Smooth muscle cell (in vitro differentiated cells): ENCODE results near the gene ACACA. TPM values are rescaled to one million over a fixed set of nuclear protein-coding genes. Genes with fewer than 3 reads are reported as not detected.

Experiments
- DNase-seq: peaks from one replicate; lab custom pipeline; 2025; ENCODE audit not compliant: unreplicated experiment; lab: John Stamatoyannopoulos, UW
- H2AFZ ChIP-seq: fragments of 200-600 bp; sonication (generic); 2 replicates; pipeline ENCODE4 v1.6.0; 2016; ENCODE audit warnings: antibody characterized with exemption, low read depth, mild to moderate bottlenecking
- H3F3A ChIP-seq: fragments of 200-600 bp; sonication (generic); 2 replicates; pipeline ENCODE4 v1.6.0; 2017; ENCODE audit warnings: antibody characterized with exemption, low read depth
- H3K27ac ChIP-seq: fragments of 200-600 bp; sonication (generic); 2 replicates; pipeline ENCODE4 v1.5.1; 2016; ENCODE audit warnings: low read depth, mild to moderate bottlenecking
- H3K27me3 ChIP-seq: fragments of 200-600 bp; sonication (generic); 2 replicates; pipeline ENCODE4 v1.6.1; 2016; ENCODE audit warnings: low read depth, mild to moderate bottlenecking
- H3K36me3 ChIP-seq: fragments of 200-600 bp; sonication (generic); 2 replicates; pipeline ENCODE4 v1.5.1; 2016; ENCODE audit warnings: low read depth
- H3K4me1 ChIP-seq: fragments of 200-600 bp; sonication (generic); 2 replicates; pipeline ENCODE4 v1.5.1; 2016; ENCODE audit warnings: low read depth
- H3K4me2 ChIP-seq: fragments of 200-600 bp; sonication (generic); 2 replicates; pipeline ENCODE4 v1.6.0; 2016; ENCODE audit warnings: mild to moderate bottlenecking
- H3K4me3 ChIP-seq: fragments of 200-600 bp; sonication (generic); 2 replicates; pipeline ENCODE4 v1.5.1; 2016; ENCODE audit warnings: mild to moderate bottlenecking
- H3K79me2 ChIP-seq: fragments of 200-600 bp; sonication (generic); 2 replicates; pipeline ENCODE4 v1.6.0; 2016; ENCODE audit warnings: low read depth, mild to moderate bottlenecking
- H3K9ac ChIP-seq: fragments of 200-600 bp; sonication (generic); 2 replicates; pipeline ENCODE4 v1.6.0; 2016; ENCODE audit warnings: low read depth
- H3K9me3 ChIP-seq: fragments of 200-600 bp; sonication (generic); replicated peaks from 2 replicates; pipeline ENCODE4 v1.5.1; 2016; ENCODE audit warnings: low read depth
- H4K20me1 ChIP-seq: fragments of 200-600 bp; sonication (generic); 2 replicates; pipeline ENCODE4 v1.6.0; 2016; ENCODE audit warnings: low read depth
- WGBS: methylation state at CpG from one replicate; pipeline ENCODE4 v1.1.7; 2016; ENCODE audit warnings: low lambda C conversion rate; 5-methylcytosine and 5-hydroxymethylcytosine counted together
- polyA plus RNA-seq: library from polyadenylated mRNA; unstranded; fragments of >200 nt; fragmentation: Nextera tagmentation; extraction: Ambion mirVana; gene quantifications from 2 replicates; pipeline ENCODE4 v1.2.1, GENCODE V29; 2016
- total RNA-seq: library from RNA; depleted of rRNA; stranded (reverse); fragments of >200 nt; gene quantifications from 2 replicates; pipeline ENCODE4 v1.2.3, GENCODE V29; 2014
- TF ChIP-seq, protein P1 (sequence below): fragments of 200-600 bp; sonication (generic); IDR thresholded peaks from 2 replicates; pipeline ENCODE4 v1.5.1; 2017; ENCODE audit warnings: borderline replicate concordance, mild to moderate bottlenecking, antibody characterized with exemption; ENCODE audit not compliant: insufficient read depth, poor library complexity, severe bottlenecking

Gene ACACA
- total and polyA plus RNA-seq, 2 experiments from 2014 or later, result 16.4 to 33.9 TPM

DNA sequence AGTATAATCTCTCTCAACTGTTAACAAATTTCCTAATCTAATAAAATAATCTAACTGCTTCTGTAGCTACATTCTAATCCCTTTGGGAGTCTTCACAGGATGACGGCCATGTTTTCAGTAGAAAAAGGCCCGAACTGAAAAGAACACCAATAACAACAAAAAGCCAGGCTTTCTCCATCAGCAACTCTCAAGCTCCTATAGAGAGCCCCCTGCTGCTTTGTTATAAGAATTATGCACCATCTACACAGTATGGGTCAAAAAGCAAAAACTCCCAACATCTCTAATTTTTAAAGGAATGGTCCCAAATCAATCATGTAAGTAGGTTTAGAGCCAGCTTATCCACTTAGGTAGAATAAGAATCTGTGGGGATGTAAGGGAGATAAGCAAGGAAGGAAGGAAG, 194.5 kb downstream of the ACACA start:
- no peak for DNase-seq
- Histone ChIP-seq H3K4me1 (peaks cover 10% of the 10 kb centered on the region), H3K27ac (no peak overlapping the region), H3K36me3 (no peaks in the 10 kb centered on the region), H3K79me2 (no peaks in the 10 kb centered on the region), H3K4me2 (no peak overlapping the region), H3F3A (no peaks in the 10 kb centered on the region), H3K9me3 (no peaks in the 10 kb centered on the region), H3K27me3 (no peaks in the 10 kb centered on the region), H3K9ac (no peak overlapping the region), H2AFZ (no peak overlapping the region), H4K20me1 (peaks cover 9% of the 10 kb centered on the region), H3K4me3 (no peak overlapping the region)
- 87% methylated on average over 2 of the region's 2 CpGs for WGBS
- TF ChIP-seq, protein P1, sequence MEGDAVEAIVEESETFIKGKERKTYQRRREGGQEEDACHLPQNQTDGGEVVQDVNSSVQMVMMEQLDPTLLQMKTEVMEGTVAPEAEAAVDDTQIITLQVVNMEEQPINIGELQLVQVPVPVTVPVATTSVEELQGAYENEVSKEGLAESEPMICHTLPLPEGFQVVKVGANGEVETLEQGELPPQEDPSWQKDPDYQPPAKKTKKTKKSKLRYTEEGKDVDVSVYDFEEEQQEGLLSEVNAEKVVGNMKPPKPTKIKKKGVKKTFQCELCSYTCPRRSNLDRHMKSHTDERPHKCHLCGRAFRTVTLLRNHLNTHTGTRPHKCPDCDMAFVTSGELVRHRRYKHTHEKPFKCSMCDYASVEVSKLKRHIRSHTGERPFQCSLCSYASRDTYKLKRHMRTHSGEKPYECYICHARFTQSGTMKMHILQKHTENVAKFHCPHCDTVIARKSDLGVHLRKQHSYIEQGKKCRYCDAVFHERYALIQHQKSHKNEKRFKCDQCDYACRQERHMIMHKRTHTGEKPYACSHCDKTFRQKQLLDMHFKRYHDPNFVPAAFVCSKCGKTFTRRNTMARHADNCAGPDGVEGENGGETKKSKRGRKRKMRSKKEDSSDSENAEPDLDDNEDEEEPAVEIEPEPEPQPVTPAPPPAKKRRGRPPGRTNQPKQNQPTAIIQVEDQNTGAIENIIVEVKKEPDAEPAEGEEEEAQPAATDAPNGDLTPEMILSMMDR, result no peak

DNA sequence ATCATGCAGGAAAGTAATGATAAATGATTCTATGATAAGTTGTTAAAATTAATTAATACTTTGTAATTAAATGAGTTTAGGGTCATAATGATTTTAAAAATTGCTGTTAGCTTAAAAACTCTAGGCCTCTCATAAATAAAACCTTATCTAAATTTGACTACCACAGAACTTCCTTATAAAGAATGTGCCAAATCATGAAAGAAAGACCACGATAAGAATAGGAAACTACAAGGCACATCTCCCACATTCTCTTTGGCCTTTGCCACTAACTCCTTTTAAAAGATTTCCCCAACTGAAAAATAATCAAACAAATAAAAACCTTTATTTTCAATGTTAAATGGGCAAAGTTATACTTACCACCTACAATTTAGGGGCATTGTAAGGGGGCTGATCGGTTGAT, 195.5 kb downstream of the ACACA start:
- H3K9ac ChIP-seq, result no peak overlapping the region
- H3K9me3 ChIP-seq, result no peaks in the 10 kb centered on the region
- 75% methylated on average over 2 of the region's 2 CpGs for WGBS
- no peaks in the 10 kb centered on the region for H3K79me2 ChIP-seq
- DNase-seq, result no peak
- H3F3A ChIP-seq, result peaks cover 4% of the 10 kb centered on the region
- H3K27me3 ChIP-seq, result no peaks in the 10 kb centered on the region
- H3K27ac ChIP-seq, result no peak overlapping the region
- H3K4me2 ChIP-seq, result no peak overlapping the region
- H3K4me3 ChIP-seq, result no peak overlapping the region
- H3K4me1 ChIP-seq, result peaks cover 10% of the 10 kb centered on the region
- no peaks in the 10 kb centered on the region for H3K36me3 ChIP-seq
- H4K20me1 ChIP-seq, result peaks cover 9% of the 10 kb centered on the region
- H2AFZ ChIP-seq, result no peak overlapping the region
- TF ChIP-seq, protein P1, result no peak

DNA sequence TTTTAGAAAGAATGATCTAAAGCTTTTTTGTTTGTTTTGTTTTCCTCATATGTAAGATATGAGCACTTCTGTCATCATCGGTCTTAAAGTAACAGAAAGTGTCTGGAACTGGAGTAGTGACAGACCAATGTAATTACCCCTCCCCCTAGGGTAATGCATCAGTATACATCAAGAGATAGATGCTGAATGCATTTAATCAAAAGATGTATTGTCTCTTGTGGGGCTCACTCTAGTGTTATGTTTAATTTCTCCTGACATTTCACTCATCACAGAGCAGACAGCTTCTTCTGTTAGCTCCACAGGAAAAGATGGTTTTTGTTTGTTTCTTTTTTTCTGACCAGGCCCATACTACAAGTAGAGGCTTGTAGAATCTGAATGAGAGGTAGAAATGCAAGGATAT, 199.5 kb downstream of the ACACA start:
- Histone ChIP-seq H4K20me1 (peaks cover 7% of the 10 kb centered on the region), H3K4me1 (peaks cover 5% of the 10 kb centered on the region), H3K36me3 (peaks cover 5% of the 10 kb centered on the region), H3K27me3 (no peaks in the 10 kb centered on the region), H3K79me2 (no peaks in the 10 kb centered on the region), H2AFZ (no peak overlapping the region), H3K9ac (no peak overlapping the region), H3K27ac (no peak overlapping the region), H3K4me2 (no peak overlapping the region), H3F3A (peaks cover 4% of the 10 kb centered on the region), H3K4me3 (no peak overlapping the region), H3K9me3 (no peaks in the 10 kb centered on the region)
- TF ChIP-seq, protein P1, result no peak
- DNase-seq, result no peak
- 69% methylated on average over 1 of the region's 1 CpG for WGBS

DNA sequence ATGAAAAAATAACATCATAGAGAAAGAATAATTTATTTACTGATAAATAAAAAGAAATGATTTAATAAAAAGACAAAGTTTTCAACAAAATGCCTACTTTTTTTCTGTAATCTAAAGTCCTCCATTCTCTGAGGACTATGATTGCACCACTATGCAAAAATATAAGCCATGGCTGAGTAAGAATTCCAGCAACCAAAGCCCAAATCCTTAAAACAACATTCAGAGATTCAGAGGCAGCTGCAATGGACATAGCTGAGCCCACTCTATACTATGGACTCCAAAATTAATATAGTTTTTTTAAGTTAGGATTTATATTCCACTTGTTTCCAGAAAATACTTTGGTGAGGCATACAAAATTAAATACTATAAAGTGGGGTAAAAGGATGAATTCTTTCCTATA, 200.3 kb downstream of the ACACA start:
- no peak overlapping the region for H2AFZ ChIP-seq

More for the DNA sequence above, 200.3 kb downstream of the ACACA start:
- H3K36me3 ChIP-seq, result peaks cover 5% of the 10 kb centered on the region
- no peaks in the 10 kb centered on the region for H3K27me3 ChIP-seq
- no peak overlapping the region for H3K27ac ChIP-seq
- no peak overlapping the region for H3K4me2 ChIP-seq
- no peak overlapping the region for H3K9ac ChIP-seq
- no peaks in the 10 kb centered on the region for H3K79me2 ChIP-seq
- H3K4me3 ChIP-seq, result no peak overlapping the region
- no peak for DNase-seq
- TF ChIP-seq, protein P1, result no peak
- peaks cover 3% of the 10 kb centered on the region for H3K4me1 ChIP-seq
- no peaks in the 10 kb centered on the region for H3K9me3 ChIP-seq
- no peaks in the 10 kb centered on the region for H4K20me1 ChIP-seq
- H3F3A ChIP-seq, result peaks cover 4% of the 10 kb centered on the region
